A204.1 (cell line): ENCODE results near the gene AGTPBP1.

Experiments
- FAIRE-seq: peaks from 2 replicates; lab custom pipeline; 2012; peaks lifted over from hg19 to GRCh38; lab: Jason Lieb, UNC

Gene AGTPBP1

GRCh38 chr9:85534340-85534739 lies 207.4 kb downstream of the AGTPBP1 start:
- no peak for FAIRE-seq

- FAIRE-seq = no peak
These were observed 208.2 kb downstream of the AGTPBP1 start for GRCh38 chr9:85533538-85533937.

GRCh38 chr9:85530721-85531120 lies 211.0 kb downstream of the AGTPBP1 start:
- no peak for FAIRE-seq

DNA sequence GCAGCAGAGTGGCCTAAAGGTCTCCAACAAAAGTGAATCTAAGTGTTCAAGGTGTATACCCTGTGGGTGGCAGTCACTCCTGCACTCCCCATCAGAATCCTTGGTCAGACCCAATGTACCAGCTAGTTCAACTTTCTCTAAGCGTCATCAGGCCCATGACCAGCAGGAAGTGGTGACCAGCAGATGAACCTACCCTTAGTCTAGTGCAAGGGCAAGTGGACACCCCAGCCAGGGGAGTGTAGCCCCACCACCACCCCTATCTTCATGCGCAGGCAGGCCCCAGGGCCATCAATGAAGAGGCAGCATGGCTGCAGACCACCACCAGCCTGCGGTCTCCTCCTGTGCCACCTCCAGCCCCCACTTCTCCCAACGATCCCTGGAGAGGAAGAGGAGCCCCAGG lies 213.1 kb downstream of the AGTPBP1 start:
- FAIRE-seq = no peak

DNA sequence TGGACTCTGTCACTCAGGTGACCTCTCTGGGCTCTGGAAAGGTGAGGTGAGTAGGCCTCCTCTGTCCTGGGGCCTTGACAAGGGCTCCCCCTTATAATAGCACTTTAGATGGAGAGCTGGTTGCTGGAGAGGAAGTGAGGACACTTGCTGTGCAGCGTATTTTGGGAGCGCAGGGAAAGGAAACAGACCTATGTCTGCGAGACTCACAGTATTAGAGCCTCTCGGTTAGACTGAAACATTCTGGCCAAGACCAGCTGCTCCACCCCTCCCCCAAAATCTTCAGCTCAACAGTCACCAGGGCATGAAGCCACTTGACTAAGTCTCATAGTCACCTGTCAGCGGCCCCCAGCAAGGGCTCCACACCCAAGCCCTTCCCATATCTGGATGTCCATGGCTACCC lies 213.6 kb downstream of the AGTPBP1 start:
- no peak for FAIRE-seq

DNA sequence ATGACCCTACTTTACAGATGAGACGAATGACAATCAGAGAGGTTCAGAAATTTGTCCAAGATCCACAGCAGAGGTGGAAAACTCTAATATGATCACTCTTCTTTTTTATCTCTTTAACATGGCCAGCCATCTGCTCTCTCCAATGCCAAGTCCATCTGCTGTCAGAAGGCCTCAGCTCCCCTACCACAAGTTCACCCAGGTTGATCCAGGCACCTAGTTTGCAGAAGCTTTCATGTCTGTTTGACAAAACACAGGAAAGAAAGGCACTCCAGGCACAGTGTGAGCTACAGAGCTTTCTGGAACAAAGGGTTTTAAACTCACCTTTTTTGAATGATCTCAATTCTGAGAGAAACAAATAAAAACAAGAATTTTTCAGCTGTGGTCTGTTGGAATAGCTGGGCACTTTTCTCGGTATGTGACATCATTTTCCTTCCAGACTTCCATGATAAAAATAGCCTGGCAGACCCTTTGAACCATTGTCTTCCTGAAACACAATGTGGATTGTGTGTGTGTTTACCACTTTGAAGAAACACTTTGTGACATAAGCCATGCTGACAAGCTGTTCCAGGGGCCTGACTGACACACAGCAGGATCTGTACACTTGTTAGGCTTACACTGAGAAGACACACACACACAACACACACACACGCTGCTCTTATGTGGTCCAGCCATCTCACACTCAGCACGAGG lies 214.3 kb downstream of the AGTPBP1 start:
- no peak for FAIRE-seq

- FAIRE-seq = no peak
These were observed 217.2 kb downstream of the AGTPBP1 start for GRCh38 chr9:85524531-85524930.

DNA sequence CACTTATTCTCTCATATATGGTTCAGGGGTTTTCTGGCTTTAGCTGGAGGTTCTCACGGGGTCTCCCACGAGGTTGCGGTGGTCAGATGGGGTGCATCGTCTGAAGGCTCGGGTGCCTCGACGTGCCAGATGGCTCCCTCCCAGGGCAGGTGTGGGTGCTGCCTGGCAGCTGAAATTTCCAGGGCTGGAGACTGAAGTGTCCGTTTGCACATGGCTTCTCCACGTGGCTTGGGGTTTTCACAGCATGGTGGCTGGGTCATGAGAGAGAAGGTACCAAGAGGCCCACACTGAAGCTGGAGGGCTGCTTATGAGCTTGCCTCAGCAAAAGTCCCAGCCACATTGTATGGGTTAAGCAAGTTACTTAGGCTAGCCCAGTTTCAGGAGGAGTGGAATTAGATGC lies 218.6 kb downstream of the AGTPBP1 start:
- FAIRE-seq = no peak

DNA sequence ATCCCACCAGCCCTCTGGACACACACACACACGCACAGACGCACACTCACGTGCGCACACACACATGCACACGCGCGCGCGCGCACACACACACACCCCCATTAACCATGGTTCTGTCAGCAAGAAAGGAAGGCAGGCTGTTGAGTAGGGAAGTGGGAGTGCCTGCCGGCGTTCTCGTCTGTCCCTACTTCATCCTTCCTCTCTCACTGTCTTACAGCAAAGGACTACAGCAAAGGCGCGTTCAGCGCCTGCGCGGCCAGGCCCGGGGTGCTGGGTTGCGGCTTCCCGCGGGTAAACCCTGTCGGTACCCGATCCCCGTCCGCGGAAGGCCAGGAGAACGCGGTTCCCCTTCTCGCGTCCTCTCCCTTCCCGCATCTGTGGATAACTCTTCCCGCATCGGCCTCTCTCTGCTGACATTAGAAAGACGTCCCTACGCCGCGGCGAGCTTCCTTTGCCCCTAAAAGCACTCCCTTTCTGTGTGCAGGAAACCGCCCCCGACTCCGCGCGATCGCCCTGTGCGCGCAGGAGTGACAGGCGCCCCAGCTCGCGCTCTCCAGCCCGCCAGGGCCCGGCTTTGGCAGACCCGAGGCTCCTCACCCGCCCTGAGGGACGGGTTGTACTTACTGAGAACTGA lies 219.2 kb downstream of the AGTPBP1 start:
- no peak for FAIRE-seq

- no peak for FAIRE-seq
These were observed 220.2 kb downstream of the AGTPBP1 start for GRCh38 chr9:85521371-85522197.

- FAIRE-seq = no peak
These were observed 224.6 kb downstream of the AGTPBP1 start for GRCh38 chr9:85516976-85517637.

GRCh38 chr9:85516455-85516854 lies 225.3 kb downstream of the AGTPBP1 start:
- FAIRE-seq = no peak

DNA sequence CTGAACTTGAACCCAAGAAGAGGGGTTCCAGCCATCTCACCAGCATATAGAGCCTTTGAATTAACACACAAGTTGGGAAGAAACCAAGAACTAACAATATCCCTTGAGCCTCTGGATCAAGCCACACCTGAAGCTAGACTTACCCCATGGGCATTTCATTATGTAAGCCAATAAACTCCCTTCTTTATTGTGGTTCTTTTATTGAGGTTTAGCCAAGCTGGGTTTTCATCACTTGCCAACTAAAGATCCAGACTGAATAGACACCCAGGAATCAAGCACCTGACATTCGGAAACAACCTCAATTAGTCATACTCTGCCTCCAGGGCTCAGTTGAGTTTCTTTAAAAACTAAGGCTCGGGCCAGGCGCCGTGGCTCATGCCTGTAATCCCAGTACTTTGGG lies 226.7 kb downstream of the AGTPBP1 start:
- FAIRE-seq = no peak

GRCh38 chr9:85514256-85514655 lies 227.5 kb downstream of the AGTPBP1 start:
- FAIRE-seq = no peak

GRCh38 chr9:85511746-85512145 lies 230.0 kb downstream of the AGTPBP1 start:
- FAIRE-seq = no peak

GRCh38 chr9:85510830-85511504 lies 230.8 kb downstream of the AGTPBP1 start:
- FAIRE-seq = no peak

DNA sequence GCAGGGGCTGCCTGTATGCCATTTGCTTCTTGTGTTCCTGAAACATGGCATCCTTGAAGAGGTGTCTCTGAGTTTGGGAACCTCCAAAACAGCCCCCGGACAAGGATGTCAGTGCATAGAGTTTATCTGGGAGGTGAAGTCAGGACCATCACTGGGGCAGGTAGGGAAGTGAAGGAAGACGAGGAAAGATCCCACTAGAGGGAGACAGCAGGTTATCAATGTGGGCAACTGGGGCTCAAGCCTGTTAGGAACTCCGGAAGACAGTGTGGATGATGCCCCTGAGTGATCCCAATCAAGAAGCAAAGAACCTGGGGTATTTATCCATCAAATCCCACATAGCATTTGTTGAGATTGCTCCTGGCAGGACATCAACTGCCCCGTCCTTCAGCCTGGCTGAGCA lies 233.1 kb downstream of the AGTPBP1 start:
- FAIRE-seq = no peak

GRCh38 chr9:85505612-85506011 lies 236.1 kb downstream of the AGTPBP1 start:
- FAIRE-seq = no peak

- FAIRE-seq = no peak
These were observed 238.7 kb downstream of the AGTPBP1 start for GRCh38 chr9:85502815-85503655.

GRCh38 chr9:85501882-85502281 lies 239.9 kb downstream of the AGTPBP1 start:
- no peak for FAIRE-seq

DNA sequence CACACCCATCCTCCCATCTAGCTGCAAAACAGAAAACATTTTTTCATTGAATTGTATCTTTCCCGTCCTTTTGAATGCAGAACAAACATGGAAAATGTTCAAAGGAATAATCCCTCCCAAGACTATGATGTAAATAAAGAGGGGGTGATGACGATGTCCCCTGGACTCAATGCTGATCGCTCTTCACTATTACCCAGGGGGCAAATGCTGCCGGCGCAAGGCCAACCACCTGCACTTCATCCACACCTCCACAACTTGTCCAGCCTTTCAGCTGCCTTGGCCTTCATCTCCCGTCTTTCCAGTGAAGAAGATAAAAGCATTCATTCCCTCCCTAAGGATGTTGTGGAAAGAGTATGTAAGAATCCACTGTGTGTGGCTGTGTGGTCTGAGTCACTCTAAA lies 240.3 kb downstream of the AGTPBP1 start:
- no peak for FAIRE-seq
